ACC112 (cell line): ENCODE measurements around the gene AQP12A.

Experiments used
- H2AFZ ChIP-seq: fragments of 200-600 bp; sonication (generic); one replicate; pipeline ENCODE4 v1.6.0; 2017; ENCODE audit warnings: antibody characterized with exemption, low read length; ENCODE audit not compliant: unreplicated experiment
- H3K27ac ChIP-seq: fragments of 200-600 bp; sonication (generic); 2 replicates; pipeline ENCODE4 v1.5.1; 2014; ENCODE audit warnings: low read depth, mild to moderate bottlenecking, antibody characterized with exemption, low read length, moderate library complexity
- H3K27me3 ChIP-seq: fragments of 200-600 bp; sonication (generic); 2 replicates; pipeline ENCODE4 v1.6.1; 2014; ENCODE audit warnings: mild to moderate bottlenecking, antibody characterized with exemption, low read length, moderate library complexity, mixed read lengths; ENCODE audit not compliant: insufficient read depth
- H3K36me3 ChIP-seq: fragments of 200-600 bp; sonication (generic); 2 replicates; pipeline ENCODE4 v1.6.1; 2016; ENCODE audit warnings: mild to moderate bottlenecking, antibody characterized with exemption, low read length, moderate library complexity, mixed read lengths; ENCODE audit not compliant: insufficient read depth
- H3K4me1 ChIP-seq: fragments of 200-600 bp; sonication (generic); one replicate; pipeline ENCODE4 v1.6.1; 2016; ENCODE audit warnings: low read length, mixed read lengths; ENCODE audit not compliant: insufficient read depth, unreplicated experiment, control insufficient read depth
- H3K4me3 ChIP-seq: fragments of 200-600 bp; sonication (generic); 2 replicates; pipeline ENCODE4 v1.5.1; 2014; ENCODE audit warnings: mild to moderate bottlenecking, low read depth, low read length
- H3K79me2 ChIP-seq: fragments of 200-600 bp; sonication (generic); one replicate; pipeline ENCODE4 v1.6.0; 2016; ENCODE audit warnings: low read length; ENCODE audit not compliant: control insufficient read depth, unreplicated experiment, insufficient read depth

AQP12A gene

DNA sequence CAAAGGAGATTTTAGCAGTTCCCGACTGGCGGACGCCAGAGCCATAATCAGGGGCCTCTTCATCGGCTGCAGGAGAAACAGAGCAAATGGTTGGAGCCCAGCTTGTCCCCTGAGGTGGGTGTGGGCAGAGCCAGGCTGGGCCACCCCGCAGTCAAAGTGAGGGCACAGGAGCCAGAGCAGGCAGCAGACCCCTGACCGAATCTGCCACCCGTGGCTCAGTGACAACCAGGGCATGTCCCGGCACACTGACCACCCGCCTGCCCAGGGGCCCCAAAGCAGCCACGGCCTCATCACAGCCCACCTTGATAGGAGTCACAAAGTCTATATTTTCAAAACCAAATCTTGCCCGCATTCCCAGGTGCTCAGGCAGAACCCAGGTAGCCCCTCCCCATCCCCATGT lies 55.6 kb downstream of the AQP12A start:
- H3K4me1 ChIP-seq: no peaks in the 10 kb centered on the region
- no peaks in the 10 kb centered on the region for H3K36me3 ChIP-seq

More for the DNA sequence above, 55.6 kb downstream of the AQP12A start:
- Histone ChIP-seq H3K79me2 (no peaks in the 10 kb centered on the region), H3K27ac (no peak overlapping the region), H2AFZ (no peak overlapping the region), H3K27me3 (no peaks in the 10 kb centered on the region), H3K4me3 (no peak overlapping the region)
